CD14-positive monocyte (primary cell): ENCODE results near the gene SYT2. TPM values are rescaled to one million over a fixed set of nuclear protein-coding genes. Genes with fewer than 3 reads are reported as not detected.

Source experiments
- DNase-seq, 3 donors: peaks; one replicate each; pipeline ENCODE4 v3.0.0-alpha.2; 2011 to 2022
- H2AFZ ChIP-seq: 2 replicates; pipeline ENCODE4 v1.6.0; 2012; ENCODE audit warnings: mild to moderate bottlenecking, low read depth, low read length, inconsistent platforms; ENCODE audit not compliant: insufficient read depth, poor library complexity, severe bottlenecking
- H3K27ac ChIP-seq, 2 donors: 1 replicate in 1 of 2; 2 replicates in 1 of 2; pipeline ENCODE4 v1.5.1; 2012 to 2013; ENCODE audit warnings: low read length in 2 of 2, control low read depth in 1 of 2, inconsistent platforms in 1 of 2, low read depth in 1 of 2, mild to moderate bottlenecking in 1 of 2
- H3K27me3 ChIP-seq, 2 donors: one replicate each; pipeline versions ENCODE4 v1.6.0 to v1.6.1; 2011 to 2013; ENCODE audit warnings: low read length in 2 of 2; ENCODE audit not compliant: control insufficient read depth in 2 of 2, insufficient read depth in 2 of 2
- H3K36me3 ChIP-seq, 2 donors: replicated peaks in 1 of 2; 1 replicate in 1 of 2; 2 replicates in 1 of 2; pipeline versions ENCODE4 v1.5.1 to v1.6.1; 2012 to 2013; ENCODE audit warnings: low read length in 2 of 2, control low read depth in 1 of 2, inconsistent platforms in 1 of 2, mild to moderate bottlenecking in 1 of 2; ENCODE audit not compliant: insufficient read depth in 2 of 2, control insufficient read depth in 1 of 2
- H3K4me1 ChIP-seq, 2 donors: 1 replicate in 1 of 2; 2 replicates in 1 of 2; pipeline versions ENCODE4 v1.5.1 to v1.6.1; 2012 to 2013; ENCODE audit warnings: low read length in 2 of 2, control low read depth in 1 of 2, inconsistent platforms in 1 of 2, mild to moderate bottlenecking in 1 of 2, moderate library complexity in 1 of 2; ENCODE audit not compliant: insufficient read depth in 2 of 2, control insufficient read depth in 1 of 2
- H3K4me2 ChIP-seq: replicated peaks from 2 replicates; pipeline ENCODE3; 2012; ENCODE audit warnings: low read length, moderate library complexity, mild to moderate bottlenecking; ENCODE audit not compliant: poor library complexity, severe bottlenecking; ENCODE audit errors: extremely low read depth
- H3K4me3 ChIP-seq, 3 experiments: fragments of 200-600 bp in 1 of 3; sonication (generic) in 1 of 3; replicated peaks in 1 of 3; 1 replicate in 2 of 3; 2 replicates in 1 of 3; pipeline ENCODE4 v1.5.1; 2011 to 2013; ENCODE audit warnings: low read length in 3 of 3, mild to moderate bottlenecking in 3 of 3, control low read depth in 2 of 3, low read depth in 2 of 3, inconsistent platforms in 1 of 3, moderate library complexity in 1 of 3
- H3K79me2 ChIP-seq: 2 replicates; pipeline ENCODE4 v1.6.0; 2012; ENCODE audit warnings: mild to moderate bottlenecking, control low read depth, inconsistent platforms, low read length, moderate library complexity; ENCODE audit not compliant: insufficient read depth
- H3K9ac ChIP-seq: 2 replicates; pipeline ENCODE4 v1.6.0; 2017; ENCODE audit warnings: low read length, mild to moderate bottlenecking; ENCODE audit not compliant: insufficient read depth, poor library complexity, severe bottlenecking
- H3K9me3 ChIP-seq, 2 donors: replicated peaks in 1 of 2; 1 replicate in 1 of 2; 2 replicates in 1 of 2; pipeline versions ENCODE4 v1.5.1 to v1.6.1; 2012 to 2013; ENCODE audit warnings: low read length in 2 of 2, control low read depth in 1 of 2; ENCODE audit not compliant: control insufficient read depth in 1 of 2, insufficient read depth in 1 of 2
- H4K20me1 ChIP-seq: 2 replicates; pipeline ENCODE4 v1.6.0; 2012; ENCODE audit warnings: mild to moderate bottlenecking, low read length, control low read depth, moderate library complexity; ENCODE audit not compliant: insufficient read depth
- H3K27ac Mint-ChIP-seq, 7 donors: one replicate each; pipeline ENCODE4 v1.8.0; 2020; ENCODE audit warnings: mild to moderate bottlenecking in 7 of 7, mixed read lengths in 7 of 7, moderate library complexity in 6 of 7, inconsistent platforms in 2 of 7
- H3K27me3 Mint-ChIP-seq, 3 donors: one replicate each; pipeline ENCODE4 v1.8.0; 2021 to 2022; ENCODE audit warnings: low read depth in 3 of 3, mild to moderate bottlenecking in 3 of 3, mixed read lengths in 3 of 3, moderate library complexity in 3 of 3, inconsistent platforms in 1 of 3
- H3K36me3 Mint-ChIP-seq, 2 donors: one replicate each; pipeline ENCODE4 v1.8.0; 2020; ENCODE audit warnings: mixed read lengths in 2 of 2, inconsistent platforms in 1 of 2, mild to moderate bottlenecking in 1 of 2
- H3K4me1 Mint-ChIP-seq: one replicate; pipeline ENCODE4 v1.8.0; 2020; ENCODE audit warnings: mild to moderate bottlenecking, mixed read lengths
- H3K4me3 Mint-ChIP-seq, 2 donors: one replicate each; pipeline ENCODE4 v1.8.0; 2020; ENCODE audit warnings: mild to moderate bottlenecking in 2 of 2, mixed read lengths in 2 of 2, moderate library complexity in 1 of 2
- H3K9me3 Mint-ChIP-seq, 7 donors: one replicate each; pipeline ENCODE4 v1.8.0; 2020 to 2022; ENCODE audit warnings: mixed read lengths in 7 of 7, mild to moderate bottlenecking in 6 of 7, moderate library complexity in 6 of 7, inconsistent platforms in 2 of 7
- CTCF ChIP-seq: fragments of 200-600 bp; IDR thresholded peaks from one replicate; pipeline ENCODE4 v1.8.0; 2022; ENCODE audit warnings: antibody characterized with exemption, mild to moderate bottlenecking
- WGBS: methylation state at CpG from one replicate; pipeline ENCODE4 v1.1.5; 2013; ENCODE audit warnings: missing lambda C conversion rate; ENCODE audit not compliant: insufficient coverage; 5-methylcytosine and 5-hydroxymethylcytosine counted together
- intact Hi-C, 2 donors: fragments of 100-400 bp; cut with micrococcal nuclease; formaldehyde crosslinking; loops; one replicate each; pipeline versions ENCODE4 v1.15.0 to v1.15.1; 2023
- polyA plus RNA-seq, 3 donors: library from polyadenylated mRNA; depleted of rRNA in 1 of 3; unstranded in 2 of 3; stranded (reverse) in 1 of 3; fragments of 300-500 nt in 2 of 3; fragments of >200 nt in 1 of 3; fragmentation: Illumina TruSeq in 2 of 3; gene quantifications; 1 replicate in 2 of 3; 2 replicates in 1 of 3; pipeline ENCODE4 v1.2.3, GENCODE V29; 2012 to 2021

The SYT2 gene
- polyA plus RNA-seq, 3 donors, result not detected

DNA sequence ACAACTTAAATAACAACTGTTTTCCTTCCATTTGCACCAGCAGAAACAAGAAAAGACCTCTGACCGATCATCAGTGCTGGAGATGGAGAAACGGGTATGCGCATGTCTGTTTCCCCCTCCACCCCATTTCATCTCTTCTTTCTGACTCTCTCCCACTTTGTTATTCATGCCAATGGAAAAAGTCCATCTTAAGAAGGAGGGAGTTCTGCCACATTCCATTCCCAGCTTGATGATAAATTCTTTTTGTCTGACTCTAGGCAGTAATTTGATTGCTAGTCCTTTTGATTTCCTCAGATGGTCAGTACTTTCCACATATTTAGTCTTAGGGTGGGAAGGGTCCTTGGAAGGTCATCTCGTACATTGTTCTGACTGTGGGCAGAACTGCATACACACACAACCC, 142.5 kb downstream of the SYT2 start:
- H3K27me3 ChIP-seq, result peaks cover 0 to 3% of the 10 kb centered on the region in 2 donors
- intact Hi-C loops, result loop anchor here in 1 of 2 donors (10.0 kb wide), 1 partner anchor 53 kb away; no protein-coding TSS in a partner anchor
- H3K36me3 ChIP-seq, result peaks cover 7 to 93% of the 10 kb centered on the region in 2 donors
- TF ChIP-seq CTCF, result no peak
- Mint-ChIP-seq H3K27me3 (peaks cover 4 to 26% (median 12%) of the 10 kb centered on the region in 3 donors), H3K27ac (no peak overlapping the region), H3K36me3 (peaks cover 83 to 85% of the 10 kb centered on the region in 2 donors), H3K4me3 (no peak overlapping the region), H3K9me3 (peaks cover 0 to 2% (median 0%) of the 10 kb centered on the region in 7 donors), H3K4me1 (no peaks in the 10 kb centered on the region)
- H3K4me1 ChIP-seq, result no peaks in the 10 kb centered on the region
- no peaks in the 10 kb centered on the region for H3K79me2 ChIP-seq
- H3K4me2 ChIP-seq, result no peak overlapping the region
- no peak for DNase-seq
- no peaks in the 10 kb centered on the region for H3K9me3 ChIP-seq
- H2AFZ ChIP-seq, result no peak overlapping the region
- WGBS, result no CpG with 5 or more reads among the region's 4 CpGs
- H3K4me3 ChIP-seq, result no peak overlapping the region
- H4K20me1 ChIP-seq, result peaks cover 19% of the 10 kb centered on the region
- no peak overlapping the region for H3K9ac ChIP-seq
- H3K27ac ChIP-seq, result no peak overlapping the region

- H3K36me3 ChIP-seq, result peaks cover 7 to 92% of the 10 kb centered on the region in 2 donors
- no peaks in the 10 kb centered on the region for H3K4me1 ChIP-seq
- H4K20me1 ChIP-seq, result peaks cover 5% of the 10 kb centered on the region
- intact Hi-C loops, result loop anchor here in 1 of 2 donors (10.0 kb wide), 1 partner anchor 51 kb away; no protein-coding TSS in a partner anchor
- H3K9me3 Mint-ChIP-seq, result no peaks in the 10 kb centered on the region
- H2AFZ ChIP-seq, result no peak overlapping the region
- H3K9ac ChIP-seq, result no peak overlapping the region
- H3K4me3 Mint-ChIP-seq, result no peak overlapping the region
- no peaks in the 10 kb centered on the region for H3K9me3 ChIP-seq
- peaks cover 0 to 3% of the 10 kb centered on the region in 2 donors for H3K27me3 ChIP-seq
- no peaks in the 10 kb centered on the region for H3K4me1 Mint-ChIP-seq
- peaks cover 4 to 26% (median 12%) of the 10 kb centered on the region in 3 donors for H3K27me3 Mint-ChIP-seq
- no peak overlapping the region for H3K27ac ChIP-seq
- no peak overlapping the region for H3K4me2 ChIP-seq
- no peak overlapping the region for H3K27ac Mint-ChIP-seq
- no peak for TF ChIP-seq CTCF
- peaks cover 81 to 83% of the 10 kb centered on the region in 2 donors for H3K36me3 Mint-ChIP-seq
- H3K4me3 ChIP-seq, result no peak overlapping the region
- no peak for DNase-seq
- H3K79me2 ChIP-seq, result no peaks in the 10 kb centered on the region
- WGBS, result 100% methylated on average over 1 of the region's 2 CpGs
Measured at GRCh38 chr1:202565890-202566602, 144.2 kb downstream of the SYT2 start.
